HCT116 (cell line): ENCODE measurements around the gene NPAP1. TPM values are rescaled to one million over a fixed set of nuclear protein-coding genes. Genes with fewer than 3 reads are reported as not detected.

Experiments used
- ATAC-seq: fragments of 200-7000 bp; cut with Tn5 transposase; 2 replicates; pipeline ENCODE4 v1.9.1; 2020; ENCODE audit warnings: mild to moderate bottlenecking, moderate library complexity
- BruUV-seq: library from RNA; stranded (reverse); fragments of 400-500 nt; replicated peaks from 2 replicates; lab custom pipeline; 2021; lab: Mats Ljungman, UMichigan
- CTCF ChIA-PET: fragments of 300-600 bp; sonication (Branson Sonifier 250); formaldehyde crosslinking; loops from one replicate; lab custom pipeline; 2021; ENCODE audit warnings: antibody characterized with exemption; lab: Charles Lee
- POLR2A ChIA-PET: fragments of 300-600, 350-600 bp; sonication (Branson Sonifier 250); formaldehyde crosslinking; loops from one replicate; lab custom pipeline; 2021; ENCODE audit warnings: antibody characterized with exemption; lab: Charles Lee
- RAD21 ChIA-PET, 2 experiments: fragments of 300-600 bp; sonication (Branson Sonifier 250); formaldehyde crosslinking; loops; one replicate each; lab custom pipeline; 2023; ENCODE audit warnings: low total read pairs in 2 of 2; ENCODE audit not compliant: uncharacterized antibody in 2 of 2, unreplicated experiment in 2 of 2, low non-redundant PET in 1 of 2; lab: Charles Lee
- DNase-seq: peaks from one replicate; pipeline ENCODE4 v3.0.0-alpha.2; 2010; ENCODE audit warnings: low read depth, low spot score
- H2AFZ ChIP-seq: fragments of 200-600 bp; shearing (Covaris generic), sonication (generic); 2 replicates; pipeline ENCODE4 v1.6.1; 2017; ENCODE audit warnings: low read depth, mixed run types, mixed read lengths, antibody characterized with exemption, low read length; ENCODE audit not compliant: poor library complexity, severe bottlenecking
- H3K27ac ChIP-seq: 2 replicates; pipeline ENCODE4 v1.5.1; 2012; ENCODE audit warnings: low read depth, low read length
- H3K27me3 ChIP-seq: fragments of 200-600 bp; sonication (generic); 2 replicates; pipeline ENCODE4 v1.6.1; 2016; ENCODE audit warnings: mixed run types, low read length, mixed read lengths; ENCODE audit not compliant: insufficient read depth
- H3K36me3 ChIP-seq, 2 experiments: fragments of 200-500 bp in 1 of 2; fragments of 200-600 bp in 1 of 2; sonication (Bioruptor generic) in 1 of 2; sonication (generic) in 1 of 2; 2 replicates each; pipeline versions ENCODE4 v1.5.1 to v1.6.1; 2014 to 2016; ENCODE audit warnings: low read length in 2 of 2, inconsistent platforms in 1 of 2, mixed read lengths in 1 of 2, mixed run types in 1 of 2; ENCODE audit not compliant: insufficient read depth in 2 of 2, control insufficient read depth in 1 of 2
- H3K4me1 ChIP-seq, 2 experiments: fragments of 200-600 bp in 1 of 2; sonication (generic) in 1 of 2; 2 replicates each; pipeline versions ENCODE4 v1.5.1 to v1.6.1; 2012 to 2017; ENCODE audit warnings: low read length in 2 of 2, inconsistent platforms in 1 of 2, mild to moderate bottlenecking in 1 of 2, mixed read lengths in 1 of 2, mixed run types in 1 of 2, moderate library complexity in 1 of 2; ENCODE audit not compliant: insufficient read depth in 2 of 2, control insufficient read depth in 1 of 2
- H3K4me2 ChIP-seq: fragments of 200-600 bp; sonication (generic); 2 replicates; pipeline ENCODE4 v1.6.1; 2017; ENCODE audit warnings: mixed run types, low read length, mixed read lengths
- H3K4me3 ChIP-seq, 2 experiments: fragments of 200-600 bp in 1 of 2; sonication (generic) in 1 of 2; replicated peaks in 1 of 2; 2 replicates each; pipeline ENCODE4 v1.5.1; 2011 to 2016; ENCODE audit warnings: low read length in 2 of 2, control low read depth in 1 of 2, low read depth in 1 of 2, mild to moderate bottlenecking in 1 of 2, mixed read lengths in 1 of 2, mixed run types in 1 of 2
- H3K79me2 ChIP-seq: fragments of 200-600 bp; sonication (generic); 2 replicates; pipeline ENCODE4 v1.6.1; 2017; ENCODE audit warnings: mild to moderate bottlenecking, mixed run types, low read length, moderate library complexity, mixed read lengths; ENCODE audit not compliant: insufficient read depth
- H3K9ac ChIP-seq: fragments of 200-600 bp; sonication (generic); 2 replicates; pipeline ENCODE4 v1.6.1; 2016; ENCODE audit warnings: low read length, mixed read lengths
- H3K9me2 ChIP-seq: fragments of 200-600 bp; sonication (generic), shearing (Covaris generic); 2 replicates; pipeline ENCODE4 v1.6.1; 2017; ENCODE audit warnings: mixed run types, mild to moderate bottlenecking, moderate library complexity; ENCODE audit not compliant: insufficient read depth
- H3K9me3 ChIP-seq, 2 experiments: fragments of 200-500 bp in 1 of 2; fragments of 200-600 bp in 1 of 2; sonication (Bioruptor generic) in 1 of 2; sonication (generic) in 1 of 2; 2 replicates each; pipeline ENCODE4 v1.6.1; 2014 to 2017; ENCODE audit warnings: low read length in 2 of 2, mixed read lengths in 2 of 2, inconsistent platforms in 1 of 2, low read depth in 1 of 2, mild to moderate bottlenecking in 1 of 2, mixed run types in 1 of 2, moderate library complexity in 1 of 2; ENCODE audit not compliant: control insufficient read depth in 1 of 2, insufficient read depth in 1 of 2
- H4K20me1 ChIP-seq: fragments of 200-600 bp; sonication (generic), shearing (Covaris generic); 2 replicates; pipeline ENCODE4 v1.6.1; 2017; ENCODE audit warnings: mixed run types, mild to moderate bottlenecking, moderate library complexity; ENCODE audit not compliant: insufficient read depth
- CBX3 ChIP-seq: IDR thresholded peaks from 2 replicates; pipeline ENCODE4 v1.6.1; 2012; ENCODE audit warnings: low read depth
- ELF1 ChIP-seq: IDR thresholded peaks from 2 replicates; pipeline ENCODE4 v1.6.1; 2012; ENCODE audit warnings: low read depth, borderline replicate concordance
- EZH2phosphoT487 ChIP-seq: fragments of 200-600 bp; IDR thresholded peaks from 2 replicates; pipeline ENCODE4 v1.6.1; 2018; ENCODE audit warnings: antibody characterized with exemption, borderline replicate concordance
- FOSL1 ChIP-seq: IDR thresholded peaks from 2 replicates; pipeline ENCODE4 v1.6.1; 2012; ENCODE audit warnings: low read depth
- POLR2A ChIP-seq: IDR thresholded peaks from 2 replicates; pipeline ENCODE4 v1.7.0; 2011; ENCODE audit warnings: borderline replicate concordance; ENCODE audit not compliant: insufficient read depth, insufficient read length; ENCODE audit errors: extremely low read depth
- RAD21 ChIP-seq: IDR thresholded peaks from 2 replicates; pipeline ENCODE4 v1.6.1; 2012; ENCODE audit warnings: low read depth, mild to moderate bottlenecking
- YY1 ChIP-seq: IDR thresholded peaks from 2 replicates; pipeline ENCODE4 v1.6.1; 2011; ENCODE audit warnings: low read length, low read depth, moderate library complexity, mild to moderate bottlenecking; ENCODE audit not compliant: insufficient replicate concordance; ENCODE audit errors: extremely low read depth
- ZFX ChIP-seq: fragments of 450-650 bp; IDR thresholded peaks from 2 replicates; pipeline ENCODE4 v1.6.1; 2017
- intact Hi-C: fragments of 100-400 bp; cut with micrococcal nuclease; formaldehyde crosslinking; loops from 2 replicates; pipeline ENCODE4 v1.10.0; 2022
- total RNA-seq: library from RNA; stranded (reverse); gene quantifications from one replicate; pipeline ENCODE4 v1.2.1, GENCODE V29; 2021; ENCODE audit not compliant: unreplicated experiment
- TF ChIP-seq, protein P1 (sequence below): IDR thresholded peaks from 2 replicates; pipeline ENCODE4 v1.6.1; 2012; ENCODE audit warnings: low read depth

Gene NPAP1
- total RNA-seq, 1 experiment from 2014 or later: not detected

- intact Hi-C loops: no loop called here
- no peaks in the 10 kb centered on the region for H4K20me1 ChIP-seq
- no TSS peak for BruUV-seq
- H3K9ac ChIP-seq: no peak overlapping the region
- no peak for DNase-seq
- H3K79me2 ChIP-seq: no peaks in the 10 kb centered on the region
- ChIA-PET POLR2A (no interaction called here), RAD21 (no interaction called here), CTCF (no interaction called here)
- H3K36me3 ChIP-seq: no peaks in the 10 kb centered on the region
- H3K9me3 ChIP-seq: peaks cover 4 to 12% of the 10 kb centered on the region in 2 experiments; a peak in 2 of 4 replicates
- no peak overlapping the region for H3K4me3 ChIP-seq
- H3K4me1 ChIP-seq: no peaks in the 10 kb centered on the region
- H3K9me2 ChIP-seq: no peaks in the 10 kb centered on the region
- no peak overlapping the region for H3K27ac ChIP-seq
- TF ChIP-seq EZH2phosphoT487: no peak
- TF ChIP-seq ELF1: no peak
- no peak for TF ChIP-seq CBX3
- no peak for TF ChIP-seq FOSL1
- TF ChIP-seq, protein P1, sequence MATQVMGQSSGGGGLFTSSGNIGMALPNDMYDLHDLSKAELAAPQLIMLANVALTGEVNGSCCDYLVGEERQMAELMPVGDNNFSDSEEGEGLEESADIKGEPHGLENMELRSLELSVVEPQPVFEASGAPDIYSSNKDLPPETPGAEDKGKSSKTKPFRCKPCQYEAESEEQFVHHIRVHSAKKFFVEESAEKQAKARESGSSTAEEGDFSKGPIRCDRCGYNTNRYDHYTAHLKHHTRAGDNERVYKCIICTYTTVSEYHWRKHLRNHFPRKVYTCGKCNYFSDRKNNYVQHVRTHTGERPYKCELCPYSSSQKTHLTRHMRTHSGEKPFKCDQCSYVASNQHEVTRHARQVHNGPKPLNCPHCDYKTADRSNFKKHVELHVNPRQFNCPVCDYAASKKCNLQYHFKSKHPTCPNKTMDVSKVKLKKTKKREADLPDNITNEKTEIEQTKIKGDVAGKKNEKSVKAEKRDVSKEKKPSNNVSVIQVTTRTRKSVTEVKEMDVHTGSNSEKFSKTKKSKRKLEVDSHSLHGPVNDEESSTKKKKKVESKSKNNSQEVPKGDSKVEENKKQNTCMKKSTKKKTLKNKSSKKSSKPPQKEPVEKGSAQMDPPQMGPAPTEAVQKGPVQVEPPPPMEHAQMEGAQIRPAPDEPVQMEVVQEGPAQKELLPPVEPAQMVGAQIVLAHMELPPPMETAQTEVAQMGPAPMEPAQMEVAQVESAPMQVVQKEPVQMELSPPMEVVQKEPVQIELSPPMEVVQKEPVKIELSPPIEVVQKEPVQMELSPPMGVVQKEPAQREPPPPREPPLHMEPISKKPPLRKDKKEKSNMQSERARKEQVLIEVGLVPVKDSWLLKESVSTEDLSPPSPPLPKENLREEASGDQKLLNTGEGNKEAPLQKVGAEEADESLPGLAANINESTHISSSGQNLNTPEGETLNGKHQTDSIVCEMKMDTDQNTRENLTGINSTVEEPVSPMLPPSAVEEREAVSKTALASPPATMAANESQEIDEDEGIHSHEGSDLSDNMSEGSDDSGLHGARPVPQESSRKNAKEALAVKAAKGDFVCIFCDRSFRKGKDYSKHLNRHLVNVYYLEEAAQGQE: no peak
- TF ChIP-seq YY1: no peak
- TF ChIP-seq ZFX: no peak
- TF ChIP-seq RAD21: no peak
- TF ChIP-seq POLR2A: no peak
- ATAC-seq: no peak
- no peaks in the 10 kb centered on the region for H3K27me3 ChIP-seq
- H2AFZ ChIP-seq: no peak overlapping the region
- H3K4me2 ChIP-seq: no peak overlapping the region
Measured at GRCh38 chr15:24696842-24697241, 21.3 kb downstream of the NPAP1 start.
